Colonic mucosa (tissue), 4 donors: ENCODE results near the gene VPS13A. TPM values are rescaled to one million over a fixed set of nuclear protein-coding genes. Genes with fewer than 3 reads are reported as not detected.

Experiments used
- DNase-seq: peaks from one replicate; pipeline ENCODE4 v3.0.0-alpha.2; 2020
- H3K27ac ChIP-seq: fragments of 200-600 bp; one replicate; pipeline ENCODE4 v1.8.0; 2021
- H3K27me3 ChIP-seq: fragments of 200-600 bp; one replicate; pipeline ENCODE4 v1.8.0; 2021
- H3K36me3 ChIP-seq: fragments of 200-600 bp; one replicate; pipeline ENCODE4 v1.8.0; 2021
- H3K4me1 ChIP-seq: fragments of 200-600 bp; one replicate; pipeline ENCODE4 v1.8.0; 2021; ENCODE audit warnings: mild to moderate bottlenecking
- H3K4me3 ChIP-seq: fragments of 200-600 bp; one replicate; pipeline ENCODE4 v1.8.0; 2021
- H3K9ac ChIP-seq, 2 donors: one replicate each; pipeline ENCODE4 v1.7.0; 2013; ENCODE audit warnings: control low read depth in 2 of 2, low read depth in 2 of 2, low read length in 2 of 2
- H3K9me3 ChIP-seq: fragments of 200-600 bp; one replicate; pipeline ENCODE4 v1.8.0; 2021
- CTCF ChIP-seq: fragments of 200-600 bp; IDR thresholded peaks from one replicate; pipeline ENCODE4 v1.8.0; 2022; ENCODE audit warnings: antibody characterized with exemption, mild to moderate bottlenecking
- intact Hi-C: fragments of 100-400 bp; cut with DNase I; formaldehyde crosslinking; loops from one replicate; pipeline ENCODE4 v1.14.1; 2022
- total RNA-seq, 2 donors: library from RNA; stranded (reverse); fragmentation: NEBNext Ultra II Directional in 1 of 2; extraction: Animal tissue kit (Norgen Biotek cat#: 25700) in 1 of 2; gene quantifications; one replicate each; pipeline ENCODE4 v1.2.1, GENCODE V29; 2021
- donor health status: healthy.
- donor health status: DM: no; HTN: no; CAD: no.
- donor health status: DM: no; HTN: no; CAD: no.

The VPS13A gene
- total RNA-seq, 2 donors from 2014 or later: 31.8 to 45.2 TPM

- DNase-seq: no peak
- Histone ChIP-seq H3K27ac (no peak overlapping the region), H3K4me1 (peaks cover 4% of the 10 kb centered on the region), H3K4me3 (no peak overlapping the region), H3K9me3 (no peaks in the 10 kb centered on the region), H3K27me3 (no peaks in the 10 kb centered on the region), H3K9ac (no peak overlapping the region), H3K36me3 (no peaks in the 10 kb centered on the region)
- TF ChIP-seq CTCF: no peak
- intact Hi-C loops: loop anchor here (10.0 kb wide), 1 partner anchor 860 kb away; the partner anchor contains the start of gene GNAQ
These were observed 2.2 kb upstream of the VPS13A start for GRCh38 chr9:77175151-77175550.

- no peak for TF ChIP-seq CTCF
- no peaks in the 10 kb centered on the region for H3K9me3 ChIP-seq
- H3K27ac ChIP-seq: no peak overlapping the region
- no peak overlapping the region for H3K9ac ChIP-seq
- intact Hi-C loops: loop anchor here (10.0 kb wide), 1 partner anchor 859 kb away; the partner anchor contains the start of gene GNAQ
- no peaks in the 10 kb centered on the region for H3K27me3 ChIP-seq
- H3K4me3 ChIP-seq: no peak overlapping the region
- no peak for DNase-seq
- no peaks in the 10 kb centered on the region for H3K36me3 ChIP-seq
- H3K4me1 ChIP-seq: peaks cover 2% of the 10 kb centered on the region
These were observed 1.2 kb upstream of the VPS13A start for GRCh38 chr9:77176106-77176505.

- Histone ChIP-seq H3K27me3 (no peaks in the 10 kb centered on the region), H3K27ac (peak overlapping the region; percentile 70), H3K4me3 (peak overlapping the region; percentile 71), H3K36me3 (no peaks in the 10 kb centered on the region), H3K9ac (peak overlapping the region; percentile 19 to 79), H3K9me3 (no peaks in the 10 kb centered on the region), H3K4me1 (no peaks in the 10 kb centered on the region)
- DNase-seq: no peak
- TF ChIP-seq CTCF: no peak
- intact Hi-C loops: loop anchor here (10.0 kb wide), 1 partner anchor 858 kb away; the partner anchor contains the start of gene GNAQ
These were observed 620 bp upstream of the VPS13A start for GRCh38 chr9:77176686-77177142.

GRCh38 chr9:77177894-77178794, 810 bp downstream of the VPS13A start:
- Histone ChIP-seq H3K36me3 (no peaks in the 10 kb centered on the region), H3K9ac (peak overlapping the region; percentile 77 to 79), H3K27me3 (no peaks in the 10 kb centered on the region), H3K9me3 (no peaks in the 10 kb centered on the region), H3K4me1 (no peaks in the 10 kb centered on the region), H3K27ac (peak overlapping the region; percentile 70), H3K4me3 (peak overlapping the region; percentile 71)
- no peak for TF ChIP-seq CTCF
- intact Hi-C loops: loop anchor here (10.0 kb wide), 1 partner anchor 857 kb away; the partner anchor contains the start of gene GNAQ
- peak; percentile 62 for DNase-seq

- intact Hi-C loops: no loop called here
- H3K27ac ChIP-seq: no peak overlapping the region
- no peak overlapping the region for H3K9ac ChIP-seq
- DNase-seq: no peak
- H3K4me3 ChIP-seq: no peak overlapping the region
- no peak for TF ChIP-seq CTCF
- H3K36me3 ChIP-seq: no peaks in the 10 kb centered on the region
- H3K9me3 ChIP-seq: no peaks in the 10 kb centered on the region
- no peaks in the 10 kb centered on the region for H3K27me3 ChIP-seq
- H3K4me1 ChIP-seq: no peaks in the 10 kb centered on the region
These were observed 2.7 kb downstream of the VPS13A start for GRCh38 chr9:77180056-77180455.
